Fibroblast of skin of left quadriceps (primary cell): Measurements from ENCODE around the gene CPNE5.

Experiments
- DNase-seq, 2 experiments: peaks; one replicate each; pipeline ENCODE4 v3.0.0-alpha.2; 2013; ENCODE audit warnings: low read depth in 2 of 2

CPNE5 gene

DNA sequence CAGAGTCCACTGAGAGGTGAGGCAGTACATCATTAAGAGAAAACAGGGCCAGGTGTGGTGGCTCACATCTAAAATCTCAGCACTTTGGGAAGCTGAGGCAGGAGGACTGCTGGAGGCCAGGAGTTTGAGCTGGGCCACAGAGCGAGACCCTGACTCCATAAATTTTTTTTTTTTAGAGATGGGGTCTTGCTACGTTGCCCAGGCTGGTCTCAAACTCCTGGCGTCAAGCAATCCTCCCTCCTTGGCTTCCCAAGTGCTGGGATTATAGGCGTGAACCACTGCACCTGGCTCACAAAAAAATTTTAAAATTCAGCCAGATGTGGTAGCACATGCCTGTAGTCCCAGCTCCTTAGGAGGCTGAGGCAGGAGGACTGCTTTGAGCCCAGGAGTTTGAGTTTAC is 18.1 kb upstream of the CPNE5 start:
- no peak for DNase-seq

DNA sequence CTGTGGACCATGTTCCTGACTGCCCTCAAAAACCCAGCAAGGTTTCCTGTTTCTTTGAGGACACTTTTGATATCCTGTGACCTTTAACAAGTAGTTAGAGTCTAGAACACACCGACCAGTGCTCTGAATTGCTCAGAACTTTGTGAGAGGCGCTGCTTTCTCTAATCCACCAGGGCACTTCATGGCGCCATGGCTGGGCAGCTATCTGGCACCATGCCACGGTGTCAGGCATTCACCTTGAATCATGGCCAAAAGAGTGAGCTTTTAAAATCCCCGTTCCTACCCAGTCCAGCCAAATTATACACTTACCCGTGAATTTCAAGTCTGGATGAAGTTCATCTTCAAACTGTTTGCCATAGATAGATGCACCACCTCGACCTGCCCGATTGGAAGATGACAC is 17.0 kb upstream of the CPNE5 start:
- DNase-seq: no peak

DNA sequence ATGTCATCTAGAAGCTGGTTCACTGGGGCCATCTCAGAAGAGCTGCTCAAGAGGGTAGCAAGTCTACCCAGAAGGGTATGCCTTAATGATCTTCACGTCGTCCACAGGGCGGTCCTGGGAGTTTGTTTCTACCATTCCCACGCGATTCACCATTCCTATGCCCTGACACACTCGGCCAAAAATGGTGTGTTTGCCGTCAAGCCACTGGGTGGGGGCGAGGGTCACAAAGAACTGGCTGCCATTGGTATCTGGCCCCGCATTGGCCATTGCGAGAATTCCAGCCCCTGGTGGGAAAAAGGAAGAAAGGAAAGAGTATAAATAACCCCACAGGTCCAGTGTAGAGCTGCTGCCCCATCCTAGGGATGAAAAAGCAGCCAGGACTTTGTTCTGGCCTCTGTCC is 16.5 kb upstream of the CPNE5 start:
- DNase-seq: no peak

DNA sequence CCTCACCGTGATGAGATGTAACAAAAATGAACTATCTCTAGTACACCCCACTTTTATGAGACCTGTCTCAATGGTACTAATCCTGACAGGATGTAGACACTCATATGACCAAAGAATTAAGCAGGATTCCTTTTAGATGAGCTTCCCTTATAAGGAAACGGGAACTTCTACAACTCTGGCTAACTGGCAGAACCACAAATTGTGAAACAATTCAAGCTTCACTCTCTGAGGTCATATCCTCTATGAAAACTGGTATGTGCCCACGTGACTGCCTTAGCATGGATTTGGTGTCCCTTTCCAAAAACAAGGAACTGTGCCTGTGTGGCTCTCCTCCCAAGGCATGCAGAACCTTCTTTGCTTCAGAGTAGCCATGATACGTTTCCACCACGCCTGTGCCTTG is 14.1 kb upstream of the CPNE5 start:
- DNase-seq: peak; percentile 66 to 67

DNA sequence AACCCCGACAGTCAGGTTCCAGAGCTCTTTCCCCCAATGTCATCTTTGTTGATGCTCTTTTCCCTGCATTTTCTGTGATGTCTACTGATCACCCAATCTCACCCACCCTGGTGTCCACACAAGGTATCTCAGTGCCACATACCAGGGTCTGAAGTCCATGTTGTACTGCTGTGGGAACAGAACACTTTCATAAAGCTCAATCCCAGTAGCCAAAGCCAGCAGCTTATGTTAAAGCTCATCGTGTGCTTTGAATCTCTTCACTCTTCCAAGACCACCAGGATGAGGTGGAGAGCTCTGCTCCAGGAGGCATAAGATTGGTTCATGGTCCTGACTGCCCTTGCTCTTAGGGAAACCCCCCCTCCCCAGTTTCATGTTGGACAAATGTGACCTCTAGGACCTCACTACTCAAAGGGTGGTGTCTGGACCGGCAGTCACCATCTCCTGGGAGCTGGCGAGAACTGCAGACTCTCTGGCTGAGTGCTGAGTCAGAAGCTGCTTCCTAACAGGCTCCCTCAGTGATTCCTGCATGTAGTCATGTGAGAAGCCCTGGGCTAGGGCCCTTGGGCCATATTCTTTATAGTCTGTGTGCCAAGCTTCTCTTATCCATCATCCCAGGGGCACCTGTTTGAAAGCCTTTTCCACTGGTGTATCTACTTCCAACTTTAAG is 13.4 kb upstream of the CPNE5 start:
- peak in 1 of 2 experiments; percentile 14 for DNase-seq

DNA sequence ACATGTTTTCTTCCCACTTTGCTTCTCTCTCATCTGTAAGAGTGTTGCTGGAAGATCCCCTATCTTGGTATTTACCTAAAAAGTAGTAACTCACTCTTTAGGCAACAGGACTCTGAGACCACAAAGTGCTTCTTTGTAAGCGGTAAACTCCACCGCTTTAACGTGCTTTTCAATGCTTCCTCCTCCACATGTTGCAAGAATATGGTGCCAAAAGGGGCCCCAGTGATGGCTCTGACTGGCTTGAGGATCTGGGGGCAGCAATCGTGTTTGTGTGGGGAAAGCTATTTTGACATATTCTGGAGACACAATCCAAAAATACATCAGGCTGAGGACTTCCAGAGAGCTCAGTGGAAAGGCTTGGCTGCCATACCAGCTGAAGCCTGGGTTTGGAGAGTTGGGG is 12.4 kb upstream of the CPNE5 start:
- DNase-seq: no peak

GRCh38 chr6:36851149-36851614 is 11.9 kb upstream of the CPNE5 start:
- peak; percentile 47 to 48 for DNase-seq

GRCh38 chr6:36850021-36850420 is 10.8 kb upstream of the CPNE5 start:
- DNase-seq: no peak

DNA sequence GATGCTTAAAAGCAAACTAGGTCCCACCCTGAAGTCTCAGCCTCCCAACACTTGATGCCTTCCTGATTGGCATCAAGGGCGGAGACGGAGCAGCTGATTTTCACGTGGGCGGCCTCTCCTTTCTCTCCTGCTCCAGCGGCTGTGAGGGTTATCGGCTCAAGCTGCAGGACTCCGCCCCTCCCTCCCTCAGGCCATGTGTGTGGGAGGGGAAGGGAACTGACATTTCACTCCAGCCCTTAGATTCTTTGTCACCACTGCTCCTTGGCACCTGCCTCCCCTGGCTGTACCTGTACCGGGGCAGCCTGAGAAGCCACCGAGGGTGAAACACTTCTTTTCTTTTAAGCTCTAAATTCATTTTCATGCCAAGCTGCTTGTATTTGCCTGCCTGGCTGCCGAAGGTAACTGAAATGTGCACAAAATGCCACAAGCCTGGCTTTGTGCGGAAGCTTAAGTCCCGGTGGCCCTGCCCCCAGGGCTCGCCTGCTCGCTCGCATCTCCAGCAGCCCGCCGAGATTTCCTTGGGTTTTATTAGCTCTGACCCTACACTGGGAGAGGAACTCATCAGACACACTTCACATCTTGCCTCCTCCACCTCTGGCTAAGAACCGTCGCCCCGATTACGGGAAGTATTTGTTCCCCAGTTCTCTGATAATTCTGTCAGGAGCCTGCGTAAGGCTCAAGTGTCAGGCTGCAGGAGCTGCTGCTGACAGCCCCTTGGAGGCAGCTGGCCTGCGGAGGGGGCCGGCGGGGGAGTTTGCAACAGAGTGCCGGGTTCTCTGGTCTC is 9.6 kb upstream of the CPNE5 start:
- no peak for DNase-seq

DNA sequence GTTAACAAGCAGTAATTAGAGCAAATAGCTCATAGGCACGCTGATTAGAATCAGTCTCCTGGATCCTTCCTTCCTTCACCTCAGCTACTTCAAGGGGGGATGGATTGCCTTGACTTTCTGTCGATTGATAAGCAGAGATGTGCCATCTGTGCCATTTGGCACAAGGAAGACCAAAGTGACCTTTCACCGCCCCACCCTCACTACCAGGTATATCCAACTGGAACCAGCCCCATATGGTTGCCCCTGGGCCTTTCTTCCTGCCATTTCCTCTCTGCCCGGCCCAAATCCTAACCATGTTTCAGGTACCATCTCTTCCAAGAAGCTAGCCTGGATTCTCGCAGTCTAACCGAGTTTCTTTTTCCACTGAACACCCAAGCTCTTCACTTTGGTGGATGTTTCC is 8.7 kb upstream of the CPNE5 start:
- DNase-seq: no peak

DNA sequence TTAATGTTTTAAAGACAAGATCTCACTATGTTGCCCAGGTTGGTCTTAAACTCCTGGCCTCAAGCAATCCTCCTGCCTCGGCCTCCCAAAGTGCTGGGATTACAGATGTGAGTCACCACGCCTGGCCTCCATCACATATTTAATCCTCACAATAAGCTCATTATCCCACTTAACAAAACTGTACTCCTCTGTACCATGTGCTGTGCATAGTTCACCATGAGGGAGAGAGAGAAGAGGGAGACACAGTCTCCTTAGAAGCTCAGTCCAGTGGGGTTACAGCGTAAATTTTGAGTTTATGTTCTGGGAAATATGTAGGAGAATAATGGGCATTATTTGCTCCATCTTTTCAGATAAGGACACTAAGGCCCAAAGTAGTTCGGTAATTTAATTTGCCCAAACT is 7.9 kb upstream of the CPNE5 start:
- no peak for DNase-seq

DNA sequence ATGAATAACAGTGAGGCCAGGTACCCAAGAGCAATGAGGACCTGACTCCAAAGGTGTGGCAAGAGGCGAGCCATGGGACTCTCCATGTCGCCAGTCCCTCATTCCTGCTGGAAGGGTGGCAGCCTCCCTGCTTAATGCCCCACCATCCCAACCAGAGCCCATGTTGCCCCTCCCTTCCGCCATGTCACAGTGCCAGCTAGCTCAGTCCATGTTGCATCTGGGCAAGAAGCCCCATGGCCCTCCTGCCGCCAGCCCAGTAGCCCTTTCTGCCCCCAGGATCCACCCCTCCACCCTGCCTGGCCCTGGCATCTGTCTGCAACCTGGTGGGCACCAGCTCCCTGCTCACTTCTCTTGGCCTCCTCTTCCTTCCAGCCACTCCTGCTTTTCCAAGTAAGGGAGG is 6.0 kb upstream of the CPNE5 start:
- DNase-seq: no peak

- no peak for DNase-seq
These were observed 5.3 kb upstream of the CPNE5 start for GRCh38 chr6:36844232-36845170.

- no peak for DNase-seq
These were observed 3.9 kb upstream of the CPNE5 start for GRCh38 chr6:36843170-36843569.

GRCh38 chr6:36841756-36842155 is 2.5 kb upstream of the CPNE5 start:
- DNase-seq: no peak

DNA sequence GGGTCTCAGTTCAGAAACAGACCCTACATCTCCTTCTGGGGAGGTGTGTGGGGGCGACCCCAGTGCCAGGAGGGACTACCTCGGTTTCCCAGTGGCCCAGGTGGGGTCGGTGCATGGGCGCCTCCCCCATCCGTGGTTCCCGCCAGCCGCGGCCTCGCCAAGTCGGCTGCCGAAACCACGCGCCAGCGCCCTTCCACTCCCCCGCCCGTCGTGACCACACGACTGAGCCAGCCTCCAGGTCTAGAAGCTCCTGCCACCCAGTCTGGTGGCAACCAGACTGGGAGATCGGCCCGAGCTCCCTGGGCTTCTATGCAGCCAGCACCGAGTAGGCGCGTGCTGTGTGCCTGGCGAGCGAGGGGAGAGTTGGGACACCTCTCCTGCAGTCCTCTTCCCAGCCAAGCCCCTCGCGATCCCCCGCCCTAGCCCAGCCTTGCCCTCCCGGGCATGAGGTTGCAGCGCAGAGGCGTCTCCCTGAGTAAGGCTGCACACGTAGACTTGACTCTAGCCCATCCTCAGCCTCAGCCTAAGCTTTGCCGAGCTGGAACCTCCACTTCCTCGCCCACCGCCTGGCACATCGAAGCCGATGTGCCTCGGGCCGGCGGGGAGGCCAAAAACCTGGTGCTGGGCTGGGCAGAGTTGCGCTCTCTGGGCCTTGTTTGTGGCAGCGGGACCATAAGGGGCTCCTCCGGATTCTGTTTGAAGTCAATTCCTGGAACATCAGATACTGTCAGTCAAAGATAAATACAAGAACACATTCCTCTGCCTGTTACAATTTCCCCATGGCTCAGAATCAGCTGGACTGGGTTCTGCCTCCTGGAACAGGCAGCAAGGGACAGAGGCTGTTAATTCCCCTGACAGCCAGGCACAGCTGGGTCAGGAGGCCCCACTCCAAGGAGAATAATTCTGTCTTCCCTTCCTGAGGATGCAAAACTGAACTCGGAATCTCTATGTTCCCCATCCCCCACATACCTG is 1.5 kb upstream of the CPNE5 start:
- no peak for DNase-seq

DNA sequence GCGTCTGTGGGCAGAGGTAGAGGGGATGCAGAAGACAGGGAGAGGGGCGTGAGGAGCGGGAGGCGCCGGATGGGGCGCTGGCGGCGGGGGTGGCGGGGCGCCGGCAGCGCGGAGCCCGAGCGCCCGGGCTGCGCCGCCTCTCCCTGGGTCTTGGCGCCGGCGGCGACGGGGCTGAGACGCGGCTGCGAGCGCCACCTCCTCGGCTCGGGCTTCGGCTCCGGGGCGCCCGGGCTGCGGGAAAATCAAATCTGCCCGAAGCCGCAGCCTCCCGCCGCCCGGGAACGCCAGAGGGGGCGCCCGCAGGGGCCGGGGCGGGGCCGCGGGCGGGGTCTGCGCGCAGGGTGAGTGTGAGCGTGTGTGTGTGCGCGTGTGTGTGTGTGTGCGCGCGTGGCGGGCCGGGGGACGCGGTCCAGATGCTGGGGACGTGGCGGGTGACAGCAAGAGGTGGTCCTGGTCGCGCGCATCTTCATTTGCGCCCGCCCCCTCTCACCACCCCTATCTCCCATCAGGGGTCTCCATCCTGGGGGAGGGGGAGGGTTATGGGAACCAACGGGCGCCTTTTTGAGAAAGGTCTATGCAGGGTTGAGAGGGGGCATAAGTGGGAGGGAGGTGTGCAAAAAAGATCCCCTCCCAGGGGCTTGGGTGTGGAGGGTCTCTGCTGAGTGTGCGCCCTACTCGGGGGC is 646 bp upstream of the CPNE5 start:
- no peak for DNase-seq

GRCh38 chr6:36837686-36838085 is 1.6 kb downstream of the CPNE5 start:
- DNase-seq: no peak

DNA sequence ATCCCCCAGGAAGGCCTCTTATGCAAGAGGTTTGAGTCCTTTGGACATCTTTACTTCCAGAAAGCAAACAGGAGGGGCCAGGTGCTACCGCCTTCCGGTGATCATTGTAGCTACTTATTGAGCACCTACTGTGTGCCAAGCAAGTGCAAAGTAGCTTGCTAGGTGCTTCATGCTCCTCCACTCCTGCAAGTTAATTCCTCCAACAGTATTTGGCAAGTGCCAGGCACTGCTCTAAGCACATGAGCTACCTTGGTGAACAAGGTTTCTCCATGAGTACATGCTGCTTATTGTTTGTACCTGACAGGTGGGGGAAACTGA is 2.3 kb downstream of the CPNE5 start:
- DNase-seq: no peak

GRCh38 chr6:36836111-36837021 is 2.9 kb downstream of the CPNE5 start:
- DNase-seq: no peak
